Activated effector memory CD4-positive, alpha-beta T cell treated with Interleukin-2 at 50 U/mL for 16 hours (primary cell): ENCODE results near the gene TMEFF2.
"Not testable (repeated sequence)": the region's sequence is repeated elsewhere in the genome, so short reads cannot be mapped to it uniquely, and the experiment has no call there.

Experiments used
- DNase-seq: peaks from one replicate; pipeline ENCODE4 v3.0.0-alpha.2; 2020

The TMEFF2 gene

GRCh38 chr2:191923652-191923997 is 271.1 kb downstream of the TMEFF2 start:
- no peak for DNase-seq

GRCh38 chr2:191922736-191923651 is 271.7 kb downstream of the TMEFF2 start:
- no peak for DNase-seq

GRCh38 chr2:191921650-191922049 is 273.1 kb downstream of the TMEFF2 start:
- DNase-seq, result not testable (repeated sequence)

- no peak for DNase-seq
These were observed 274.2 kb downstream of the TMEFF2 start for GRCh38 chr2:191920502-191920901.

- DNase-seq, result no peak
These were observed 276.6 kb downstream of the TMEFF2 start for GRCh38 chr2:191917967-191918651.

GRCh38 chr2:191917430-191917881 is 277.3 kb downstream of the TMEFF2 start:
- no peak for DNase-seq

DNA sequence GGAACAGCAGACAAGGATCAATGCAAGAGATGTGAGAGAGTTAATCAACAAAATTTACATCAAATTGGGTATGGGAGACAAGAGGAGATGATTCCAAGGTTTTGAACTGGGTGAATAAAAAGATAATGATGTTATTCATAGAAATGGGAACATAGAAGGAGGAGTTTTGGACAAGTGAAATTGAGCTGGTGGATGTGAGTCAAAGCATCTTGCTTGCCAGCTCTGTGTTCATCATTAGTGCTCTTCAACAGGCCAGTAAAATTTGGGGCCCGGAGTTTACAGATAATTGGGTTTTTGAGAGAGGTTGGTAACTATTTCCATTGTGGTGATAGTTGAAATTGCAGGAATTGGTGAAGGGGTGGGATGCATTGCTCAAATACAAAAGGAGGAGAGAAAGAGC is 277.9 kb downstream of the TMEFF2 start:
- no peak for DNase-seq

DNA sequence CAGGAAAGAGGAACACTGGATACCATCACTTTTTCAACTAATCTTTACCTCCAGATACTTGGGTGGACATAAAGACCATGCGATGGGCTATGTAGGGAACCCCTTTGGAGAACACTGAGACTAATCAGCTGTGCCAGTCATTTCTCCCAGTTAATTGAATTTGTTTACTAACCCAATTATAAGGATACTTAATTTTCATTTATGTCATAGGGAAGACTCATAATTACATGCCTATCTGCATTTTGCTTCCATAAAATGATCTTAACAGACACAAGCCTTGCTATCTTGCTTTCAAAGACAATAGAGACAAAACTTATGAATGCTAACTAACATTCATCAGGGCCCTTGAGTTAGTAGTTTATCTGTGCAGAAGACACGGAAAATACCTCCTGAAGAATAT is 279.0 kb downstream of the TMEFF2 start:
- DNase-seq, result no peak

GRCh38 chr2:191913796-191914195 is 280.9 kb downstream of the TMEFF2 start:
- no peak for DNase-seq

GRCh38 chr2:191912764-191913163 is 282.0 kb downstream of the TMEFF2 start:
- no peak for DNase-seq

DNA sequence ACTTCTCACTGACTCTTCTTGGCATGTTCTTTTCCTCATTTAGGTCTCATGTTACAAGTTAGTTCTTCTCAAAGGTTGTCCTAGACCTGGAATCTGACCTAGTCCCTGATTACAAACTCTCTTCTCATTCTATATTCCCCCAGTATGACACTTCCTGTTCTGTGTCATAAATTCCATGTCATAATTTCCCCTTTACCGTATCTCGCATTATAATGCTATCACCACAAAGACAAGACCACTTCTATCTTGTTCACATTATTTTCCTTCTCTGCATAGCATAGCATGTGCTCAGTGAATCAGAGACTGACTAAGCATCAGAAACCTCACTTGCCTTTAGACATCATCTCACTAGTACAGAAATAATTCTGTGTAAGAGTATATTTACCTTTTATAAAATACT is 284.2 kb downstream of the TMEFF2 start:
- no peak for DNase-seq

DNA sequence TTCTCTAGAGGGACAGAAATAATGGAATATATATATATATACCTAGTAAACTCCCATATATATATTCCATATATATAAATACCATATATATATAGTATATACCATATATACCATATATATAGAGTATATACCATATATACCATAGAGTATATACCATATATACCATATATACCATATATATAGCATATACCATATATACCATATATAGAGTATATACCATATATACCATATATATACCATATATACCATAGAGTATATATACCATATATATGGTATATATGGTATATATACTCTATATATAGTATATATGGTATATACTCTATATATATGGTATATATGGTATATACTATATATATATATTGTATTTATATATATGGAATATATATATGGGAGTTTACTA is 285.9 kb downstream of the TMEFF2 start:
- no peak for DNase-seq

DNA sequence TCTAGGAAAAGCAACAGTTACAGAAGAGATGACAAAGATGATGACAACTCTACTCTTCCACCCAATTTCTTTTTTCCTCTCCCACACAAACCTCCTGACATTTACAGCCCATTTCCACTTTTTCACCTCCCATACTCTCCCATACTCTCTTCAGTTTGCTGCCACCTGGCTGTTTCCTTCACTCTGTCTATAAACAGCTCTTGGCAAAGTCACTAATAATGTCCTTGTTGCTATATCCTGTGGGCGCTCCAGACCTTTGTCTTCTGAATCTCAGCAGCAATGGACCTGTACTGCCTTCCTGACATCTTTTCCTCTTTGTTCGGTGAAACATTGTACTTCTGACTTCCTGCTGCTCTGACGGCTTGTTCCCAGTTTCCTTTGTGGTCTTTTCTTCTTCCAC is 287.2 kb downstream of the TMEFF2 start:
- DNase-seq, result no peak

- no peak for DNase-seq
These were observed 287.6 kb downstream of the TMEFF2 start for GRCh38 chr2:191907091-191907490.

DNA sequence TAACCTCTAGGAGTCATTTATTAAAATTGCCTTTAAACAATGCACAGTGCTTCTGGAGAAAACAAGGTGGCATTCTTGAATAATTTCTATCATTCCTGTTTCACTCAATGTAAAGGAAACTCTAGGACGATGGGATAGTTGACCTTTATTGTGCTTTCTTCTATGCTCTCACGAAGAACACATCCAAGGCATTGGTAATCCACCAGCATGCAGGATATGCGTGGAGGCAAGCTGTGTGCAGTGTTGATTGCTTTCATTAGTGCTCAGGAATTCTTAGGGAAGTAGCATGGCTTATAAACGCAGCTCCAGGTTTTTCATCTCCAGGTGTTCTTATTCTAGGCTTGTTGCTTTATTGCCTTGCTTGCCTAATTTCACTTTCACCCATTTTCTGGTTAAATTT is 289.4 kb downstream of the TMEFF2 start:
- no peak for DNase-seq

DNA sequence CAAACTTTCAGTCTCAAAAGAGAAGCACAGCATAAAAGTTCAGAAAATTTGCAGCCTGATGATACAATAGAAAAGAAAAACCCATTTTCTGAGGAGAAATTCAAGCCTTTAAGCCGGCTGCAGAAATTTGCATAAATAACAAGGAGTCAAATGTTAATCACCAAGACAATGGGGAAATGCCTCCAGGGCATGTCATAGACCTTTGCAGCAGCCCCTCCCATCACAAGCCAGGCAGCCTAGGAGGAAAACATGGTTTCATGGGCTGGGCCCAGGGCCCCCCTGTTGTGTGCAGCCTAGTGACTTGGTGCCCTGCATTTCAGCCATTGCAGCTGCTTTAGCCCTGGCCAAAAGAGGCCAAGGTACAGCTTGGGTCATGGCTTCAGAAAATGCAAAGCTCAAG is 293.7 kb downstream of the TMEFF2 start:
- DNase-seq, result no peak

DNA sequence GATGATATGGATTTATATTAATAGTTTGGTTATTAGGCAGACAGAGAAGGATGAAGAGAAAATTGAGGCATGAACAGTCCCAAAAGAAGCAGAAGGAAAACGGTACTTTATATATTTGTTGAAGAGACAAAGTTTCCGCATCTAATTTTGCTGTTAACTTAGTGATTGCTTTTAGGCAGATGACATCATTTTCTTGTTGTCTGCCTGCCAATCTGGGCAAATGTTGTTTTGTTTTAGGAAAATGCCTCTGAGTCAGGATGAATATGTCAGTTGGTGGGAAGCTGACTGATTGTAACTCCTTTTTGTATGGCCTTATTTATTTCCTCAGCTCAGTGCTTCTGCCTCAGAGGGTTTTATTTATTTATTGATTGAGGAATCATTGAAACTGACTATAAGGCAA is 295.3 kb downstream of the TMEFF2 start:
- no peak for DNase-seq
